Stimulated activated CD4-positive, alpha-beta T cell treated with anti-CD3 and anti-CD28 coated beads, Interleukin-1b, Interleukin-23, amount 100 ng/mL, for 4 hours (primary cell): Measurements from ENCODE around the gene CHD5.
A peak's percentile ranks its signal among the peaks of the same experiment; 100 is the strongest.

Experiments used
- DNase-seq, 2 donors: peaks; one replicate each; pipeline ENCODE4 v3.0.0-alpha.2; 2020; ENCODE audit warnings: low read depth in 2 of 2

CHD5 gene

GRCh38 chr1:6202256-6202655, 22.1 kb upstream of the CHD5 start:
- no peak for DNase-seq

DNA sequence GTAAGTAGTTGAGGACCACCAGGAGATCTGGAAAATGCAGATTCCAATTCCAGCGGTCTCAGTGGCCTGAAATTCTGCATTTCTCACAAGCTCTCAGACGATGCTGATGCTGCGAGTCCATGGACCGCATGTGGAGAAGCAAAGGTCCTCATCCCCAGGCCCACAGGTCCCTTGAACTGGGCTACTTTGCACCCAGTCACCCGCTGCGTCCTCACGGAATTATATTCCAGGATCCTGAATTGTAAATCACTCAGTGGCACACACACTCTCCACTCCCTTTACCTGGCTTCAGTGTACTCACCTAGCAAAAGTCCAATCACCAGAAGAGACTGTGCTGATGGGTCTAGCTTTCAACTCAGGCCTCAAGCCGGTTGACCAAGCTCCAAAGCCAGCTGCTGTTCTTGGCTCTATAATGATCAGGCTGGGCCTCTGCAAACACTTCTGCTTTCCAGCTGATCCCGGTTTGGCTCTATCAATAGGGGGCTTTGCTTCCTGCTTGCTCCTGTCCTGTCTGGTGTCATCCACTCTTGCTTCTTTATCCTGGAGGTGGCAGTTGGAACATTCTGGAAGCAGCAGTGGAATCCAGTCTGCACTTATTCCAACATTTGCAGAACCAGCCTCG, 20.2 kb upstream of the CHD5 start:
- DNase-seq: no peak

DNA sequence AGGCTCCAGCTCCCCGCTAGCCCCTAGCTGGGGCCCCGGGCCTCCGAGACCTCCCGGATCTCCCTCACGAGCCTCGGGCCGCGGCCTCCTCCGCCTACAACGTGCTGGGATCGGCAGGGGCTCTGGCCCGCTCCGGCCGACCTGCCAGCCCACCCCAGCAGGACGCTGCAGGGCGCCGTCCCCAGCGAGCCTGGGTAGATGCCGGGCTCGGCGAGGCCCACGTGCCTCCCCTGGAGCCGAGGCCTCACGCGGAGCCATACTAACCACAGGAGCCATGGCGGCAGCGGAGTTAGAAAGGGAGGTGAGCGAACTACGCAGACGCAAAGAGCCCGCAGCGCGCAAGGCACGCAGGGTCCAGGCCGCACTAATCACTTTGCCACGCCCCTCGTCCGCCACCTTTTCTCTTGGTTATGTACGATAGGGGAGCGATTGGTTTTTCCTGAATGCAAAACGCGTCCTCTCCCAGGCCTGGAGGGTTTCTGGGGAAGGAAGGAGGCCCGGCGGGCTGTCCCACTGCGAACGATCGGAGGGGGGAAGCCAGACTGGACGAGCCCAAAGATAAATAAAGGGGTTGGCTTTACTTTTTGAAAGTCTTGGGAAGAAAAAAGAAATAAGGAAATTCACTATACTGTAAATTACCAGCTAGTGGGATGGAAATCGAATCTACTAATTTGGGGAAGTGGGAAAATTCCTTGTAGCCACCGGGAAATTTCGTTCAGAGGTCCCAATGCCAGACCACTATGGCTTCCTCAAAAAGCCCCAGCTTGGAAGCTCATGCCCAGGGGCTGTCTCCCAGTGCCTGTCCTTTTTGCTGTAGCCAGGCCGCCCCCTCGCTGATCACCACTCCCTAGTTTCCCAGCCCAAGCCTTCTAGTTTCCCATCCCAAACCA, 19.4 kb upstream of the CHD5 start, which contains the start of gene RPL22:
RPL22 (minus strand) TSS at position 298 of the 890 bp plus-strand sequence; CDS start at position 276, 22 bp downstream.
- peak; percentile 90 to 95 for DNase-seq

DNA sequence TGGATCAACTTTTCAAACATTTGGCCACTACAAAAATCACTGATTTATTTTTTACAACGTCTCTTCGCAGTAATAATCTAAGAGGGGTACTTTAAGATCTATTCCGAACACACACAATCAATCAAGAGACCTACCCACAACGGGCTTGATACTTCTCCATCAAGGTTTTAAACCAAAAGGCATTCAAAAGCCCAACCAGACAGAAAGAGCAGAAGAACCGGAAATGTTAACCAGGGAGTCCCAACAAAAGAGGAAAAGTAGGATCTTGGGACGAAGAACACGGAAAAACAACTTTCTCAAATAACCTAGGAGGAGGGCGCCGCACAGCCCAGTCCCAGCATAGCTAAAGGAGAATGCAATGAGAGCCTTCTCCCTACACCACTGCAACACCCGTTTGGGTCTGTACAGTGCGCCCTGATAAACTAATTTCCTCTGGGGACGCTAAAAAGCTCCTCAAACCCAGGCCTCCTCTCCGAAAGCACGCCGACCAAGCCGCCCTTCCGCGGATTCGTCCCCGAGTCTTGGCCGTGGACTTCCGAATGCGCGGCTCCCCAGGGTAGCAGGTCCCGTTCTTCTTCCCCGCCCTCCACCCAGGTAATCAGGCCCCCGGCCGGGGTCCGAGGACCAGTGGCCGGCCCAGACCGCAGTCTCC, 18.7 kb upstream of the CHD5 start:
- DNase-seq: no peak

DNA sequence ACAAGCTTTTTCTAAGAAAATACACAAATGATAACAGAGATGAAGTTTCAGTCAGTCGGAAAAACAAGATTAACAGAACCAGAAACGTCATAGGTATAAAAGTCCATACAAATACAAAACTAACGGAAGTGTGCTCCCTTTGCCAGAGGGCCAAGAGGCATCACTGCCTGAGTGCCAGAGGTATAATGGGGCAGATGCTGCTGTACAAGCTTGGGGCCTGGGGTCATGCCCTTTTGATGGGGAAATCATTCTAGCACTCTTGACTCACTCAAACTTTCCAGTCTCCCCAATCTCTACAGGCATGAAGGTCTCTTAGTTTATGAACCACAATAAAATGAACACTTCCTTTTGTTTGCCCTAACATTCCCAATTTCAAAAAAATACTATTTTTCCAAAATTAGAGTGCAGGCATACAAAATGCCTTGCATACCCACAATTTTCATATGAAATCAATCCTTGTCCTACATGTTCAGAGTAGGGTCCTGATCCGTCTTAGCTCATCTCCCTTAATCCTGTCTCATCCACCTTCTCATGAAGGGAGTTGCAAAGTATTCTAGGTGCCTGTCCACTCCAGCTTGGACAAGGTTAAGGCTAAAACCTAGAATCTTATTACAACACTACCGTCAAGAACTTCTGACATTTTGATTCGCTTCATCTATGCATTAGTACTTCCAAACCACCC, 17.8 kb upstream of the CHD5 start:
- no peak for DNase-seq

DNA sequence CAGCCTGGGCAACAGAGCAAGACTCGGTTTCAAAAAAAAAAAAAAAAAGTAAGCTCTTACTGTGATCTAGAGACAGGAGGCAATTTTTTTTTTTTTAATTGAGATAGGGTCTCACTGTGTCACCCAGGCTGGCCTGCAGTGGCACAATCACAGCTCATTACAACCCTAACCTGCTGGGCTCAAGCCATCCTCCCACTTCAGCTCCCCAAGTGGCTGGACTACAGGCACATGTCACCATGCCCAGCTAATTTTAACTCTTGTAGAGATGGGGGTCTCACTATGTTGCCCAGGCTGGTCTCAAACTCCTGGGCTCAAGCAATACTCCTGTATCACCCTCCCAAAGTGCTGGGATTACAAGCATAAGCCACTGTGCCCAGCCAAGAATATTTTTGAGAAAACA, 11.8 kb upstream of the CHD5 start:
- DNase-seq: no peak

DNA sequence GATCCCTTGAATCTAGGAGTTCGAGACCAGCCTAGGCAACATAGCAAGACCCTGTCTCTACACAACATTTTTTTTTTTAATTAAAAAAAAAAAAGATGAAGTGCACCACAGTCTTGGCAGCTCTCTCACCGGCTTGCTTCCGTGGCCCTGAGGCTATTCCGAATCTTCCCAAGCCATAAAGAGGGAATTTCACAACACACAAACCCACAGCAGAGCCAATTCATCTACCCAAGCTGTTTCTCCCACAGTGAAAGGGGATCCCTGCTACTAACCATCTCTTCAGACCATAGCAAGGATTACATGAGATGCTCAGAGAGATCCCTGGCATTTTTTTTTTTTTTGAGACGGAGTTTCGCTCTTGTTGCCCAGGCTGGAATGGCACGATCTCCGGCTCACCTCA, 8.3 kb upstream of the CHD5 start:
- DNase-seq: no peak

- DNase-seq: no peak
Measured at GRCh38 chr1:6185635-6186382, 5.7 kb upstream of the CHD5 start.

GRCh38 chr1:6185151-6185550, 5.0 kb upstream of the CHD5 start:
- no peak for DNase-seq

GRCh38 chr1:6184083-6184783, 4.1 kb upstream of the CHD5 start:
- DNase-seq: no peak

- DNase-seq: no peak
Measured at GRCh38 chr1:6183520-6183989, 3.4 kb upstream of the CHD5 start.

- DNase-seq: no peak
Measured at GRCh38 chr1:6181347-6181770, 1.2 kb upstream of the CHD5 start.

GRCh38 chr1:6180707-6181311, 688 bp upstream of the CHD5 start:
- DNase-seq: no peak

GRCh38 chr1:6179564-6180175, 451 bp downstream of the CHD5 start:
- no peak for DNase-seq

DNA sequence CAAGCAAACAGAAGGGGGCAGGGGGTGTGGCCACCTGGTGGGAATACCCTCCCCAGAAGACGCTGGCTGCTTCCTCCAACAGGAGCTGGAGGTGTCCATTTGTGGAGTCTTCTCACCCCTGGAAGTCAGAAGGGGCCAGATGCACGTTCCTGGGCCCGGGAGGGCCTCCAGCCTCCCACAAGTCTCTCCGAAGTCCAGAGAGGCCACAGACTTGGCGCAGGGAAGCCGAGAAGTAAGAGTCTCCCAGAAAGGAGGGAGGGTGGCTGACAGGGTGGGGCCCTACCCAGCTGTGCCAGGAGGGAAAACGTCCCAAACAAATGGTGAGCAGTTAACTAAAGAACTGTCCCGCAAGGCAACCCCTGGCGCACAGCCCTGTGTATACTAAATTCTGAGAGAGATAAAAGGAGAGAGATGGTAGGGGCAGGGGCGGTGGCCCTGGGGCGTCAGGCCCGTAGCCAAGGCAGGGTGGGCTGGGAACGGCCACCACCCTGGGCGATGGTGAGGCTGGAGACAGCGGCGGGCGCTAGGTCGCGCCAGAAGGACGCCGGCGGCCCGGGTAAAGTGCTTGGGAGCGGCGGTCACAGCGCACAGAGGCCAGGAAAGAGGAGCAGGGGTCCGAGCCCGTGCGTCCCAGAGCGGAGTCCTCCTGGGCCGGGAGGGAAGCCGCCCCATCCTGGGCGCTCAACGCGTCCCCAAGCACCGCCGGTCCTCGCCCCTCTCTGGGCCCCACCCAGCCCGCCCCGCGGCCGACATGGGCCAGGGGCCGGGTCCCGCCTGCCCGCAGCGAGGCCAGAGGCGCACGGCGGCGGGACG, 1.2 kb downstream of the CHD5 start:
- no peak for DNase-seq

DNA sequence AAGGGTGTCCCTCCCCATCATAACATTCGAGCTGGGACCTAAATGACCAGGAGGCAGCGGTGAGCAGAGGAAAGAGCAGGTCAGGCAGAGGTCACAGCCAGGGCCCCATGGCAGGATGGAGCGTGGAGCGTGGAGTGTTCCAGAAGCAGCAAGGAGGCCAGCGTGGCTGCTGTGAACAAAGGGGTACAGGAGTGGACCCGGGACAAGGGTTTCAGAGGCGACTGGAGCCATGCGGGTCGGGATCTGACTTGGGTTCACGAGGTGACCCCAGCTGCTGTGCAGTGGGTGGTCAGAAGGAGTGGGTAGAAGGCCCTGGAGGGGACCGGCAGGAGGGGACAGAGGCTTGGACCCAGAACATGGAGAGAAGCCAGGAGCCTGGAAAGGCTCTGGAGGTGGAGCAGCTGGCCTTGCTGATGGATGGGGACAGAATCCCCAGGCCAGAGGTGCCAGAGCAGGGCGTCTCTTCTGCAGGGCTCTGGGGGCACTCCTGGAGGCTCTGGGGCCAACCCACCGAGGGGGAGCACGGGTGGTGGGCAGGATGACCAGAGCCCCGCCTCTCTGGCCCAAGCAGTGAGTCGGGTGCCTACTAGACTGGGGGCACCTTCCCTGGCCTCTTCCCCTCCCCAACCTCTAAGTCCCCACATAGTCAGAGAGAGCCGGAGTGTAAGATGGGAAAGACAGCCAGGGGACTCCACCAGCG, 2.3 kb downstream of the CHD5 start:
- DNase-seq: no peak

DNA sequence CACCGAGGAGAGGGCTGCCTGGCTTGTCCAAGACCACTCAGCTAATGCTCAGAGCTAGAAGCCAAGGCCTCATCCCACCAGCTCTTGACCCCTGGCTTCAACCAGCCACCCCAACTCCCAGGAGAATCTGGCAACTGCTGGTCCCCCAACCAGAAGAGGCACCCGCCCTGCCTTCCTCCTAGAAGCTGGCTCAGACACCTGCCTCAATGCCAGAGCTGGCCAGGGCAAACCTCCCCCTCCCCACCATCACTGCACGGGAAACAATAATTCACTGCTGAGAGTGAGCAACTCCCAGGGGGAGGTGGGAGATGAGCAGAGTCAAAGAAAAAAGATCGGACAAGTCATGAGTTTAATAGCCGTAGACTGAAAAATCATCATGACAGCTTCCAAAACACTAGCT, 3.3 kb downstream of the CHD5 start:
- DNase-seq: no peak

DNA sequence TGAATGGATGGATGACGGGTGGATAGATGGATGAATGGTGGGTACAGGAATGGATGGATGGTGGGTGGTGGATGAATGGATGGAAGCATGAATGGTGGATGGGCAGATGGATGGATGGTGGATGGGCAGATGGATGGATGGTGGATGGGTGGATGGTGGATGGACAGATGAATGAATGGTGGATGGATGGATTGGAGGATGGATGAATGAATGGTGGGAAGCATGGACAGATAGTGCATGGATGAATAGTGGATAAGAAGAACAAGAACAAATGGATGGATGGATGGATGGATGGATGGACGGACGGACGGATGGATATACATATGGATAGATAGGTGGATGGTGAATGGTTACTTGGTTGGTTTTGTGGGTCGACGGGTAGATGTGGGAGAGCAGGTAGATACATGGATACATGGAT, 4.7 kb downstream of the CHD5 start:
- DNase-seq: no peak
